GM23338 (cell line): ENCODE results near the gene MBOAT1. TPM values are rescaled to one million over a fixed set of nuclear protein-coding genes. Genes with fewer than 3 reads are reported as not detected.

Source experiments
- ATAC-seq: fragments of 200-7000 bp; cut with Tn5 transposase; 3 replicates; pipeline ENCODE4 v1.9.1; 2020
- DNase-seq: peaks from one replicate; pipeline ENCODE4 v3.0.0-alpha.2; 2015; ENCODE audit warnings: low spot score
- H2AFZ ChIP-seq: fragments of 200-600 bp; sonication (generic); 2 replicates; pipeline ENCODE4 v1.8.0; 2016; ENCODE audit warnings: antibody characterized with exemption, mild to moderate bottlenecking, moderate library complexity
- H3F3A ChIP-seq: fragments of 200-600 bp; sonication (generic); replicated peaks from 2 replicates; pipeline ENCODE4 v1.8.0; 2017; ENCODE audit warnings: antibody characterized with exemption, mixed run types, low read depth
- H3K27ac ChIP-seq: fragments of 200-600 bp; sonication (generic); 2 replicates; pipeline ENCODE4 v1.6.1; 2016; ENCODE audit warnings: low read depth
- H3K27me3 ChIP-seq: fragments of 200-600 bp; sonication (generic); 2 replicates; pipeline ENCODE4 v1.8.0; 2016; ENCODE audit warnings: mild to moderate bottlenecking, mixed run types, moderate library complexity; ENCODE audit not compliant: insufficient read depth
- H3K36me3 ChIP-seq: fragments of 200-600 bp; sonication (generic); 2 replicates; pipeline ENCODE4 v1.8.0; 2016; ENCODE audit warnings: mild to moderate bottlenecking; ENCODE audit not compliant: insufficient read depth
- H3K4me1 ChIP-seq: fragments of 200-600 bp; sonication (generic); 2 replicates; pipeline ENCODE4 v1.8.0; 2016; ENCODE audit warnings: mild to moderate bottlenecking, moderate library complexity; ENCODE audit not compliant: insufficient read depth
- H3K4me2 ChIP-seq: fragments of 200-600 bp; sonication (generic); 2 replicates; pipeline ENCODE4 v1.7.1; 2017; ENCODE audit warnings: mixed run types
- H3K4me3 ChIP-seq: fragments of 200-600 bp; sonication (generic); 2 replicates; pipeline ENCODE4 v1.6.1; 2016; ENCODE audit warnings: mixed run types
- H3K79me2 ChIP-seq: fragments of 200-600 bp; sonication (generic); replicated peaks from 2 replicates; pipeline ENCODE4 v1.8.0; 2017; ENCODE audit warnings: mild to moderate bottlenecking; ENCODE audit not compliant: insufficient read depth
- H3K9me2 ChIP-seq: fragments of 200-600 bp; sonication (generic); 2 replicates; pipeline ENCODE4 v1.8.0; 2017; ENCODE audit not compliant: insufficient read depth
- H4K20me1 ChIP-seq: fragments of 200-600 bp; sonication (generic); replicated peaks from 2 replicates; pipeline ENCODE4 v1.8.0; 2017; ENCODE audit warnings: mild to moderate bottlenecking; ENCODE audit not compliant: insufficient read depth
- H3K27ac Mint-ChIP-seq: 2 replicates; pipeline ENCODE4 v1.8.0; 2020; ENCODE audit warnings: inconsistent platforms, mild to moderate bottlenecking, moderate library complexity, mixed read lengths
- H3K27me3 Mint-ChIP-seq: 3 replicates; pipeline ENCODE4 v1.8.0; 2022; ENCODE audit warnings: low read depth, mild to moderate bottlenecking, moderate library complexity, mixed read lengths, inconsistent platforms; ENCODE audit not compliant: insufficient read depth, poor library complexity
- H3K36me3 Mint-ChIP-seq: 3 replicates; pipeline ENCODE4 v1.8.0; 2021; ENCODE audit warnings: low read depth, mild to moderate bottlenecking, inconsistent platforms, moderate library complexity, mixed read lengths
- H3K4me1 Mint-ChIP-seq: 3 replicates; pipeline ENCODE4 v1.8.0; 2020; ENCODE audit warnings: mild to moderate bottlenecking, inconsistent platforms, mixed read lengths
- H3K4me3 Mint-ChIP-seq: 3 replicates; pipeline ENCODE4 v1.8.0; 2021; ENCODE audit warnings: moderate library complexity, mild to moderate bottlenecking, inconsistent platforms, mixed read lengths
- H3K9me3 Mint-ChIP-seq: 3 replicates; pipeline ENCODE4 v1.8.0; 2020; ENCODE audit warnings: moderate library complexity, mild to moderate bottlenecking, inconsistent platforms, mixed read lengths
- CREB1 ChIP-seq: fragments of 250-450 bp; sonication (Bioruptor Pico); IDR thresholded peaks from 2 replicates; pipeline ENCODE4 v1.5.0; 2020; ENCODE audit warnings: low read depth, mild to moderate bottlenecking, moderate library complexity
- CTCF ChIP-seq, 2 experiments: fragments of 200-600 bp in 1 of 2; sonication (generic) in 1 of 2; conservative IDR thresholded peaks; 2 replicates each; pipeline versions ENCODE4 v1.5.1 to v1.6.1; 2016 to 2017; ENCODE audit warnings: antibody characterized with exemption in 2 of 2, low read depth in 2 of 2, mild to moderate bottlenecking in 2 of 2, moderate library complexity in 1 of 2
- ETS1 ChIP-seq: IDR thresholded peaks from 2 replicates; pipeline ENCODE4 v1.6.1; 2016; ENCODE audit warnings: antibody characterized with exemption
- EZH2 ChIP-seq: fragments of 200-600 bp; sonication (generic); IDR thresholded peaks from one replicate; pipeline ENCODE4 v1.8.0; 2017; ENCODE audit warnings: antibody characterized with exemption, mild to moderate bottlenecking, low read depth; ENCODE audit not compliant: unreplicated experiment
- EZH2phosphoT487 ChIP-seq: fragments of 200-600 bp; sonication (generic); IDR thresholded peaks from one replicate; pipeline ENCODE4 v1.8.1; 2018; ENCODE audit warnings: antibody characterized with exemption; ENCODE audit not compliant: unreplicated experiment
- JUNB ChIP-seq: IDR thresholded peaks from one replicate; pipeline ENCODE4 v1.6.1; 2016; ENCODE audit warnings: antibody characterized with exemption; ENCODE audit not compliant: unreplicated experiment
- NANOG ChIP-seq: IDR thresholded peaks from 2 replicates; pipeline ENCODE4 v1.6.1; 2016; ENCODE audit warnings: antibody characterized with exemption, borderline replicate concordance
- POLR2AphosphoS5 ChIP-seq: IDR thresholded peaks from 2 replicates; pipeline ENCODE4 v1.6.1; 2016; ENCODE audit warnings: antibody characterized with exemption, low read depth
- STAT1 ChIP-seq: IDR thresholded peaks from one replicate; pipeline ENCODE4 v1.6.1; 2016; ENCODE audit warnings: antibody characterized with exemption; ENCODE audit not compliant: unreplicated experiment
- ZNF331 ChIP-seq: fragments of 250-450 bp; sonication (Bioruptor Pico); IDR thresholded peaks from 2 replicates; pipeline ENCODE4 v1.5.0; 2020; ENCODE audit warnings: low read depth, mild to moderate bottlenecking, moderate library complexity
- polyA plus RNA-seq: library from polyadenylated mRNA; unstranded; fragments of >200 nt; fragmentation: Nextera tagmentation; extraction: Ambion mirVana; gene quantifications from 2 replicates; pipeline ENCODE4 v1.2.1, GENCODE V29; 2016
- total RNA-seq: library from RNA; depleted of rRNA; stranded (reverse); fragments of >200 nt; shearing (Covaris generic); gene quantifications from 2 replicates; pipeline ENCODE4 v1.2.3, GENCODE V29; 2014
- TF ChIP-seq, protein P1 (sequence below): IDR thresholded peaks from one replicate; pipeline ENCODE4 v1.6.1; 2018; ENCODE audit warnings: antibody characterized with exemption; ENCODE audit not compliant: unreplicated experiment

The MBOAT1 gene
- total and polyA plus RNA-seq, 2 experiments from 2014 or later, result 3.8 to 18.6 TPM

GRCh38 chr6:20117474-20117873 lies 94.8 kb downstream of the MBOAT1 start (continued):
- TF ChIP-seq, protein P1, sequence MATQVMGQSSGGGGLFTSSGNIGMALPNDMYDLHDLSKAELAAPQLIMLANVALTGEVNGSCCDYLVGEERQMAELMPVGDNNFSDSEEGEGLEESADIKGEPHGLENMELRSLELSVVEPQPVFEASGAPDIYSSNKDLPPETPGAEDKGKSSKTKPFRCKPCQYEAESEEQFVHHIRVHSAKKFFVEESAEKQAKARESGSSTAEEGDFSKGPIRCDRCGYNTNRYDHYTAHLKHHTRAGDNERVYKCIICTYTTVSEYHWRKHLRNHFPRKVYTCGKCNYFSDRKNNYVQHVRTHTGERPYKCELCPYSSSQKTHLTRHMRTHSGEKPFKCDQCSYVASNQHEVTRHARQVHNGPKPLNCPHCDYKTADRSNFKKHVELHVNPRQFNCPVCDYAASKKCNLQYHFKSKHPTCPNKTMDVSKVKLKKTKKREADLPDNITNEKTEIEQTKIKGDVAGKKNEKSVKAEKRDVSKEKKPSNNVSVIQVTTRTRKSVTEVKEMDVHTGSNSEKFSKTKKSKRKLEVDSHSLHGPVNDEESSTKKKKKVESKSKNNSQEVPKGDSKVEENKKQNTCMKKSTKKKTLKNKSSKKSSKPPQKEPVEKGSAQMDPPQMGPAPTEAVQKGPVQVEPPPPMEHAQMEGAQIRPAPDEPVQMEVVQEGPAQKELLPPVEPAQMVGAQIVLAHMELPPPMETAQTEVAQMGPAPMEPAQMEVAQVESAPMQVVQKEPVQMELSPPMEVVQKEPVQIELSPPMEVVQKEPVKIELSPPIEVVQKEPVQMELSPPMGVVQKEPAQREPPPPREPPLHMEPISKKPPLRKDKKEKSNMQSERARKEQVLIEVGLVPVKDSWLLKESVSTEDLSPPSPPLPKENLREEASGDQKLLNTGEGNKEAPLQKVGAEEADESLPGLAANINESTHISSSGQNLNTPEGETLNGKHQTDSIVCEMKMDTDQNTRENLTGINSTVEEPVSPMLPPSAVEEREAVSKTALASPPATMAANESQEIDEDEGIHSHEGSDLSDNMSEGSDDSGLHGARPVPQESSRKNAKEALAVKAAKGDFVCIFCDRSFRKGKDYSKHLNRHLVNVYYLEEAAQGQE, result no peak
- TF ChIP-seq CREB1 (CRISPR knock-in tag), result no peak

DNA sequence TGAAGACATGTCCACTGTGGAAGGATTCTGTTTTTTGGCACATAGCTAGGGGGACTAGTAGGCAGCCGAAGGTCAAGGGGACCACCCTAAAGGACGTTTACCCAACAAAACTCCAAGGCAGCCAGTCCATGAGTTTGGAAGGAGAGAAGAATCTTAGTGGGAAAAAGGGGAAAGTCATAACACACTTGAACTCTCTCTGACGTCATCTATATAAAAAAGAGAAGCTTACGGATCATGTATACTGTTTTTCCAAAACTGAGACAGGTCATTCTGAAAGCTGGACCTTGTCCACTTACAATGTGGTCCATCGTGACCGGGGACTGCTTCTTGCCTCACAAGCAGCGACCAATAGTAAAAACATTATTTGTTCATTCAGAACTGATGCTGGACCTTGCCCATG lies 95.5 kb downstream of the MBOAT1 start:
- H2AFZ ChIP-seq, result no peak overlapping the region
- ATAC-seq, result no peak
- H3K4me1 ChIP-seq, result peaks cover 13% of the 10 kb centered on the region
- TF ChIP-seq POLR2AphosphoS5, result no peak
- no peak for TF ChIP-seq JUNB
- no peak for TF ChIP-seq NANOG
- no peak for TF ChIP-seq EZH2phosphoT487
- no peak for TF ChIP-seq ETS1
- no peak for TF ChIP-seq EZH2
- no peaks in the 10 kb centered on the region for H3K27me3 ChIP-seq
- no peak overlapping the region for H3K27ac Mint-ChIP-seq
- no peaks in the 10 kb centered on the region for H3K36me3 ChIP-seq
- H3K9me3 Mint-ChIP-seq, result no peaks in the 10 kb centered on the region
- no peak overlapping the region for H3K27ac ChIP-seq
- H3K36me3 Mint-ChIP-seq, result no peaks in the 10 kb centered on the region
- H3K4me2 ChIP-seq, result no peak overlapping the region
- no peaks in the 10 kb centered on the region for H3K79me2 ChIP-seq
- no peak overlapping the region for H3K4me3 Mint-ChIP-seq
- no peak overlapping the region for H3K4me3 ChIP-seq
- H4K20me1 ChIP-seq, result no peaks in the 10 kb centered on the region
- no peaks in the 10 kb centered on the region for H3K27me3 Mint-ChIP-seq
- DNase-seq, result no peak
- H3F3A ChIP-seq, result no peaks in the 10 kb centered on the region
- H3K4me1 Mint-ChIP-seq, result peaks cover 16% of the 10 kb centered on the region
- H3K9me2 ChIP-seq, result no peaks in the 10 kb centered on the region

- DNase-seq, result no peak
- TF ChIP-seq STAT1, result no peak
- TF ChIP-seq CREB1 (CRISPR knock-in tag), result no peak
- TF ChIP-seq ETS1, result no peak
- no peak for TF ChIP-seq CTCF (conservative IDR thresholded peaks at IDR 0.05; ENCODE audit: low read depth in 2 of 2)
- TF ChIP-seq NANOG, result no peak
- no peak for TF ChIP-seq EZH2phosphoT487
- TF ChIP-seq JUNB, result no peak
- no peak for TF ChIP-seq ZNF331
- Histone ChIP-seq H3K4me2 (no peak overlapping the region), H3K4me3 (no peak overlapping the region), H3K27ac (no peak overlapping the region), H4K20me1 (no peaks in the 10 kb centered on the region), H3K9me2 (no peaks in the 10 kb centered on the region), H3K4me1 (peaks cover 13% of the 10 kb centered on the region), H3K79me2 (no peaks in the 10 kb centered on the region), H3K36me3 (no peaks in the 10 kb centered on the region), H3F3A (no peaks in the 10 kb centered on the region), H2AFZ (no peak overlapping the region), H3K27me3 (no peaks in the 10 kb centered on the region)
- H3K36me3 Mint-ChIP-seq, result no peaks in the 10 kb centered on the region
- no peaks in the 10 kb centered on the region for H3K27me3 Mint-ChIP-seq
- H3K27ac Mint-ChIP-seq, result no peak overlapping the region
- H3K4me3 Mint-ChIP-seq, result no peak overlapping the region
- H3K4me1 Mint-ChIP-seq, result peaks cover 16% of the 10 kb centered on the region
- no peak for ATAC-seq
- no peaks in the 10 kb centered on the region for H3K9me3 Mint-ChIP-seq
Observed at GRCh38 chr6:20115246-20115980, 96.9 kb downstream of the MBOAT1 start.
